Measurements from ENCODE around the gene ASCL5.

GRCh38 chr1:201105688-201106087 is 21.3 kb downstream of the ASCL5 start:
- no peak for TF ChIP-seq ZNF274 (IDR thresholded peaks at IDR 0.05; ENCODE audit: low read depth, low read length)
- TF ChIP-seq YY1 (IDR thresholded peaks at IDR 0.05; ENCODE audit: insufficient read depth, insufficient read length) = no peak
